WTC11 (cell line): Measurements from ENCODE around the gene PICALM. TPM values are rescaled to one million over a fixed set of nuclear protein-coding genes. Genes with fewer than 3 reads are reported as not detected.
"Not testable (repeated sequence)": the region's sequence is repeated elsewhere in the genome, so short reads cannot be mapped to it uniquely, and the experiment has no call there.

Source experiments
- ATAC-seq: fragments of 200-7000 bp; cut with Tn5 transposase; 2 replicates; pipeline ENCODE4 v1.10.0; 2021; ENCODE audit warnings: mild to moderate bottlenecking, moderate library complexity
- CTCF ChIA-PET: fragments of 300-600 bp; sonication (Branson Sonifier 250); formaldehyde crosslinking; loops from one replicate; lab custom pipeline; 2021; ENCODE audit warnings: antibody characterized with exemption; lab: Charles Lee
- POLR2A ChIA-PET: fragments of 350-600 bp; sonication (Branson Sonifier 250); formaldehyde crosslinking; loops from one replicate; lab custom pipeline; 2021; ENCODE audit warnings: antibody characterized with exemption; lab: Charles Lee
- DNase-seq: peaks from one replicate; pipeline ENCODE4 v3.0.0; 2021; ENCODE audit warnings: low spot score
- H3K27ac Mint-ChIP-seq: 2 replicates; pipeline ENCODE4 v1.8.0; 2021; ENCODE audit warnings: mixed read lengths
- H3K27me3 Mint-ChIP-seq: 2 replicates; pipeline ENCODE4 v1.8.0; 2021; ENCODE audit warnings: low read depth, mild to moderate bottlenecking, moderate library complexity, mixed read lengths
- H3K36me3 Mint-ChIP-seq: 2 replicates; pipeline ENCODE4 v1.8.0; 2021; ENCODE audit warnings: mixed read lengths
- H3K4me1 Mint-ChIP-seq: 2 replicates; pipeline ENCODE4 v1.8.0; 2022; ENCODE audit warnings: mixed read lengths
- H3K4me3 Mint-ChIP-seq: 2 replicates; pipeline ENCODE4 v1.8.0; 2021; ENCODE audit warnings: mild to moderate bottlenecking, moderate library complexity, mixed read lengths
- H3K9me3 Mint-ChIP-seq: 2 replicates; pipeline ENCODE4 v1.8.0; 2021; ENCODE audit warnings: mixed read lengths
- ARID4B ChIP-seq: sonication (generic); formaldehyde crosslinking; IDR thresholded peaks from 2 replicates; pipeline ENCODE4 v1.8.0; 2023; ENCODE audit warnings: missing genetic modification reagents, mild to moderate bottlenecking, borderline replicate concordance
- CREB1 ChIP-seq: sonication (generic); formaldehyde crosslinking; IDR thresholded peaks from 2 replicates; pipeline ENCODE4 v1.8.0; 2023; ENCODE audit warnings: mild to moderate bottlenecking, missing genetic modification reagents
- E2F4 ChIP-seq: sonication (generic); formaldehyde crosslinking; IDR thresholded peaks from 2 replicates; pipeline ENCODE4 v1.8.1; 2022; ENCODE audit warnings: low read depth, mild to moderate bottlenecking, moderate library complexity, missing genetic modification reagents, borderline replicate concordance
- ELF4 ChIP-seq: sonication (generic); formaldehyde crosslinking; IDR thresholded peaks from 2 replicates; pipeline ENCODE4 v1.8.1; 2022; ENCODE audit warnings: low read depth, mild to moderate bottlenecking, moderate library complexity, missing genetic modification reagents
- HMGA2 ChIP-seq: fragments of 250-450 bp; sonication (Bioruptor Pico); IDR thresholded peaks from 2 replicates; pipeline ENCODE4 v1.4.0; 2021; ENCODE audit warnings: mild to moderate bottlenecking, moderate library complexity
- JAZF1 ChIP-seq: fragments of 250-450 bp; sonication (Bioruptor Pico); IDR thresholded peaks from 2 replicates; pipeline ENCODE4 v1.9.0; 2021; ENCODE audit warnings: moderate library complexity, mild to moderate bottlenecking, inconsistent platforms
- MXD4 ChIP-seq: fragments of 250-450 bp; sonication (Bioruptor Pico); IDR thresholded peaks from 2 replicates; pipeline ENCODE4 v1.8.0; 2021; ENCODE audit warnings: mild to moderate bottlenecking, moderate library complexity, borderline replicate concordance
- MYBL2 ChIP-seq: sonication (generic); formaldehyde crosslinking; IDR thresholded peaks from 2 replicates; pipeline ENCODE4 v1.8.1; 2023; ENCODE audit warnings: mild to moderate bottlenecking, moderate library complexity, missing genetic modification reagents
- NR2C2 ChIP-seq: sonication (generic); formaldehyde crosslinking; IDR thresholded peaks from 2 replicates; pipeline ENCODE4 v1.8.0; 2022; ENCODE audit warnings: mild to moderate bottlenecking, missing genetic modification reagents
- PREB ChIP-seq: sonication (generic); formaldehyde crosslinking; IDR thresholded peaks from 2 replicates; pipeline ENCODE4 v1.8.1; 2022; ENCODE audit warnings: mild to moderate bottlenecking, missing genetic modification reagents, moderate library complexity, borderline replicate concordance
- TCF7 ChIP-seq: sonication (generic); formaldehyde crosslinking; IDR thresholded peaks from 2 replicates; pipeline ENCODE4 v1.8.0; 2022; ENCODE audit warnings: mild to moderate bottlenecking, low read depth, missing genetic modification reagents, moderate library complexity
- USF2 ChIP-seq: sonication (generic); formaldehyde crosslinking; IDR thresholded peaks from 2 replicates; pipeline ENCODE4 v1.8.1; 2023; ENCODE audit warnings: mild to moderate bottlenecking, missing genetic modification reagents, moderate library complexity
- ZBTB43 ChIP-seq: sonication (generic); formaldehyde crosslinking; IDR thresholded peaks from 2 replicates; pipeline ENCODE4 v1.8.1; 2023; ENCODE audit warnings: mild to moderate bottlenecking, missing genetic modification reagents
- ZMAT4 ChIP-seq: fragments of 250-450 bp; sonication (Bioruptor Pico); IDR thresholded peaks from 2 replicates; pipeline ENCODE4 v1.9.0; 2021; ENCODE audit warnings: mild to moderate bottlenecking
- ZNF219 ChIP-seq: sonication (generic); formaldehyde crosslinking; IDR thresholded peaks from 2 replicates; pipeline ENCODE4 v1.8.0; 2023; ENCODE audit warnings: missing genetic modification reagents, mild to moderate bottlenecking, borderline replicate concordance
- total RNA-seq: library from RNA; stranded (reverse); gene quantifications from 3 replicates; pipeline ENCODE4 v1.2.3, GENCODE V29; 2021

PICALM gene
- total RNA-seq, 1 experiment from 2014 or later, result 69.9 TPM

- TF ChIP-seq NR2C2, result no peak
- TF ChIP-seq ZNF219 (CRISPR knock-in tag), result no peak
- no peak for TF ChIP-seq E2F4 (CRISPR knock-in tag)
- no peak for TF ChIP-seq ELF4 (CRISPR knock-in tag)
- no peak for TF ChIP-seq HMGA2
- TF ChIP-seq JAZF1 (CRISPR knock-in tag), result no peak
- TF ChIP-seq MXD4 (CRISPR knock-in tag), result no peak
- no peak for TF ChIP-seq ZMAT4
- no peak for TF ChIP-seq PREB (CRISPR knock-in tag)
- TF ChIP-seq ZBTB43 (CRISPR knock-in tag), result no peak
- no peak for TF ChIP-seq TCF7 (CRISPR knock-in tag)
- no peak for TF ChIP-seq ARID4B (CRISPR knock-in tag)
- no peak for TF ChIP-seq CREB1 (CRISPR knock-in tag)
- no peak for TF ChIP-seq USF2 (CRISPR knock-in tag)
- no peak for TF ChIP-seq MYBL2 (CRISPR knock-in tag)
- Mint-ChIP-seq H3K4me3 (no peak overlapping the region), H3K9me3 (peaks cover 6% of the 10 kb centered on the region), H3K27me3 (no peaks in the 10 kb centered on the region), H3K36me3 (peaks cover 22% of the 10 kb centered on the region), H3K4me1 (no peaks in the 10 kb centered on the region), H3K27ac (no peak overlapping the region)
- ChIA-PET CTCF (interaction anchor here (0.6 kb wide), 1 partner anchor 338 kb away, joined by 3 read pairs; no protein-coding TSS in a partner anchor), POLR2A (no interaction called here)
- DNase-seq, result no peak
- no peak for ATAC-seq
Observed at GRCh38 chr11:85953491-85954143, 115.3 kb downstream of the PICALM start.

GRCh38 chr11:85952108-85952485 is 116.8 kb downstream of the PICALM start:
- H3K9me3 Mint-ChIP-seq, POLR2A ChIA-PET, ATAC-seq, DNase-seq, H3K4me3 Mint-ChIP-seq, H3K4me1 Mint-ChIP-seq, H3K27me3 Mint-ChIP-seq, H3K27ac Mint-ChIP-seq: not testable (repeated sequence)
- CTCF ChIA-PET, result interaction anchor here (1.0 kb wide), 1 partner anchor 97 kb away, joined by 4 read pairs; the partner anchor contains the start of gene CCDC83
- H3K36me3 Mint-ChIP-seq, result peaks cover 20% of the 10 kb centered on the region
